GM20000 (cell line): ENCODE data around the gene GRN.

Experiments used
- DNase-seq: peaks from one replicate; pipeline ENCODE4 v3.0.0; 2012; ENCODE audit warnings: low spot score
- CTCF ChIP-seq: IDR thresholded peaks from 2 replicates; pipeline ENCODE4 v1.5.1; 2012; ENCODE audit warnings: mild to moderate bottlenecking, control low read depth; ENCODE audit errors: extremely low read depth, missing control alignments

GRN gene

GRCh38 chr17:44314869-44315661 is 30.0 kb upstream of the GRN start:
- DNase-seq = peak; percentile 82
- TF ChIP-seq CTCF = no peak

- DNase-seq = no peak
Measured at GRCh38 chr17:44315760-44316731, 29.1 kb upstream of the GRN start.

GRCh38 chr17:44317545-44317944 is 27.6 kb upstream of the GRN start:
- DNase-seq = no peak
- TF ChIP-seq CTCF = no peak

More at GRCh38 chr17:44315760-44316731, 29.1 kb upstream of the GRN start:
- no peak for TF ChIP-seq CTCF

GRCh38 chr17:44318077-44318892 is 26.8 kb upstream of the GRN start:
- no peak for TF ChIP-seq CTCF
- DNase-seq = no peak

GRCh38 chr17:44320066-44320465 is 25.0 kb upstream of the GRN start:
- TF ChIP-seq CTCF = no peak
- no peak for DNase-seq

- no peak for TF ChIP-seq CTCF
- DNase-seq = no peak
Measured at GRCh38 chr17:44321246-44322120, 23.6 kb upstream of the GRN start.
